GM21447 (cell line): ENCODE results near the gene COTL1.
"Not testable (repeated sequence)": the region's sequence is repeated elsewhere in the genome, so short reads cannot be mapped to it uniquely, and the experiment has no call there.

Experiments
- ATAC-seq: cut with Tn5 transposase; IDR thresholded peaks from one replicate; pipeline ENCODE4 v1.9.1; 2021; ENCODE audit not compliant: unreplicated experiment

COTL1 gene

GRCh38 chr16:84535408-84535807 is 82.5 kb downstream of the COTL1 start:
- ATAC-seq = no peak

- no peak for ATAC-seq
Observed at GRCh38 chr16:84534815-84535214, 83.1 kb downstream of the COTL1 start.

- ATAC-seq = no peak
Observed at GRCh38 chr16:84532855-84533486, 84.9 kb downstream of the COTL1 start.

GRCh38 chr16:84532291-84532724 is 85.6 kb downstream of the COTL1 start:
- ATAC-seq = no peak

GRCh38 chr16:84531671-84532111 is 86.2 kb downstream of the COTL1 start:
- ATAC-seq = no peak

- no peak for ATAC-seq
Observed at GRCh38 chr16:84530590-84530989, 87.3 kb downstream of the COTL1 start.

GRCh38 chr16:84529607-84530006 is 88.3 kb downstream of the COTL1 start:
- no peak for ATAC-seq

- ATAC-seq = no peak
Observed at GRCh38 chr16:84528322-84528721, 89.6 kb downstream of the COTL1 start.

- ATAC-seq = no peak
Observed at GRCh38 chr16:84527532-84528269, 90.2 kb downstream of the COTL1 start.

GRCh38 chr16:84526794-84527531 is 90.9 kb downstream of the COTL1 start:
- no peak for ATAC-seq

GRCh38 chr16:84524941-84525581 is 92.8 kb downstream of the COTL1 start:
- ATAC-seq = not testable (repeated sequence)

GRCh38 chr16:84524346-84524920 is 93.4 kb downstream of the COTL1 start:
- no peak for ATAC-seq

- no peak for ATAC-seq
Observed at GRCh38 chr16:84521497-84521770, 96.4 kb downstream of the COTL1 start.

- ATAC-seq = no peak
Observed at GRCh38 chr16:84520725-84521496, 97.0 kb downstream of the COTL1 start.

GRCh38 chr16:84519855-84520254 is 98.0 kb downstream of the COTL1 start:
- no peak for ATAC-seq

- no peak for ATAC-seq
Observed at GRCh38 chr16:84518804-84519341, 99.0 kb downstream of the COTL1 start.

GRCh38 chr16:84518220-84518619 is 99.7 kb downstream of the COTL1 start:
- not testable (repeated sequence) for ATAC-seq

GRCh38 chr16:84517366-84517765 is 100.5 kb downstream of the COTL1 start:
- no peak for ATAC-seq
